Fibroblast of skin of scalp (primary cell): ENCODE results near the gene SNPH.

Experiments used
- DNase-seq: peaks from one replicate; pipeline ENCODE4 v3.0.0-alpha.2; 2013

SNPH gene

DNA sequence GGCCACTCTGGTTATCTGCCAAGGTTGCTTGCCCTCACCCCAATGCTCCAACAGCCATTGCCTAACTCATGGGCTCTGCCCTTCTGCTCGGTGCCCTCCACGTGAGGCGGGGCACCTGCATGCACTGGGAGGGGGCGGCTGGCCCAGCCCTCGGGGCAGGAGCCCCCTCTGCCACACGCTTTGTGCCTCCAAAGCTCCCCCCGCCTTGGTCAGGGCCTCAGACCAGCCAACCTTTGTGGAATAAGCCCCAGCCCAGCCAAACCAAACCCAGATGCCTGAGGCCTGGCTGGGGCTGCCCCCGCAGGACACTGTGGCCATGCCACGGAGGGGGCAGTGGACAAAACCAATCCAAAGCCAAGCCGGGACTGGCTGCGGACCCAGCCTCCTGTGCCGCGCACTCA is 41.5 kb downstream of the SNPH start:
- no peak for DNase-seq

DNA sequence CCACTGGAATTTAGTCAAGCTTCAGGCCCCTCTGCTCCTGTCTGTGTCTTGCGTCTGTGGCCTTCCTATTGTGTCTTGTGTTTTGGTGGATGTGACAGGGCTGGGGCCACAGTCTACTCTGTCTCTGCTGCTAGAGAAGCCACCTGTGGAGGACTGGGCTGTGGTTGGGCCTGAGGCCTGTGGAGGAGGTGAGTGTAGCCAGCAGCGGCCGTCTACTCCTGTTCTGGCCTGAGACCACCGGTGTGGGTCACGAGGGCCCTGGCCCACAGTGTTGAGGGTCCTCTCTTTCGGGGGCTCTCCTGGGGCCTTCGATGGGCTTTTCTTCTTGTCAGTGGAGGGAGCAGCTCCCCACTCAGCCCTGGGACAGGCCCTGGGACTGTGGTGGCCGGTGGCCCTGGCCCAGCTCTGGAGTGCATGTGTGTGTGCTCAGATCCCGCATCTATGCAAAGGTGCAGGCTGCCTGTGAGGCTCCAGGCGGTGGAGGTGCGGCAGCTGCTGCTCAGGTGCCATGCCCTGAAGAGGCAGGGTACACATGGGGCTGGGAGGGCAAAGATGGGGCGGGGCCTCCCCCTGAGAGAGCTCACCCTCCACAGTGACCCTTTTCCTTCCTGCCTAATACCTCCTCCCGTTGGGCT is 42.1 kb downstream of the SNPH start:
- no peak for DNase-seq

DNA sequence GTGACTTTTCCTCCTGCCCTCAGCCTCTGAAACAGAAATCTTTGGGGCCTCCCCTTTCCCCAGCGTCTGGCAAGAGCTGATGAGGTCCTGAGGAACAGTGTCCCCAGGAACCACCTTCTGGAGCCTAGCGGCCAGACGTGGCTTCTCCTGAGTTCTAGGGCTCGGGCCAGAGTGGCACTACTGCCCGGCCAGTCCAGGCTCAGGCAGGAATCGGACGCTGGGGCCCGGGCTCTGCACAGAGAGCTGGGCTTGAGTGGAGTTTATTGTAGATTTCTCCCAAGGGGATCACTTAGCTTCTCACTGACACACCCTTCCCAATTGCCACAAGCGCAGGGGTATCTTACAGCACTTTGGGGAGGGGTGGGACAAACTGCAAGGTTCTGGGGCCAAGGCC is 42.6 kb downstream of the SNPH start:
- DNase-seq: no peak

DNA sequence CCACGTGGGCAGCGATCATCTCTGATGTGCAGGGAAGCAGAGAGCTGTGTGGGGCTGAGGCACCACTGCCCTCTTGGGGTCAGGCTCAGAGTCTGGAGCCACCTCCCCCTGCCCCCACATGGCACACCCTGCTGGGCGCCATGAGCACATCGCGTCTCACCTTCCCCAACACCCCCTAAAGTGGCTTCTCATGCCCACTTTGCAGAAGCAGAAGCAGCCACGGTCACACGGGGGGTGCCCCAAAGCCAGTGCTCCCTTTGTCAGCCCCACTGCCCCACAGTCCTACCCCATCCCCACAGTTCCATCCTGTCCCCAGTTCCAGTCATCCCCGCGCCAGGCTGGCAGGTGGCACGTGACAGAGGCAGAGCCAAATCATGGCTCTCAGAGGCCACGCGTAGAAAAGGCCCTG is 43.3 kb downstream of the SNPH start:
- no peak for DNase-seq

DNA sequence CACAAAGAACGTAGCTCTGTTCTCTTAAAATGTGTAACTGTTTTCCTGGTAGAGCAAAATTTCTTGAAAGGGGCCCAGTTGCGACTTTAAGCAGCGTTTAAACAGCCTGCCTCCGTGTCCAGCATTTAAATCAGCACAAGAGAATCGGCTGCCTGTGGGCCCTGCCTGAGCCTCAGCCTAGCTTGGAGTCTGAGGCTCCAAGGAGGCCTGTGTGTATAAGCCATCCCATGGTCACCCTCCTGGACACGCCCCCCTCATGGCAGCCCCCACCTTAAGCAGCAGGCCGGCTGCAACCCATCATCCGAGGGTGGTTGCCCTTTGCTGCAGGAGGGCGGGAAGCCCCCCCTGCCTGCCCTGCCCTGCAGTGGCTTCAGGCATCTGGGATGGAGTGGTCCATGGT is 44.0 kb downstream of the SNPH start:
- DNase-seq: no peak

DNA sequence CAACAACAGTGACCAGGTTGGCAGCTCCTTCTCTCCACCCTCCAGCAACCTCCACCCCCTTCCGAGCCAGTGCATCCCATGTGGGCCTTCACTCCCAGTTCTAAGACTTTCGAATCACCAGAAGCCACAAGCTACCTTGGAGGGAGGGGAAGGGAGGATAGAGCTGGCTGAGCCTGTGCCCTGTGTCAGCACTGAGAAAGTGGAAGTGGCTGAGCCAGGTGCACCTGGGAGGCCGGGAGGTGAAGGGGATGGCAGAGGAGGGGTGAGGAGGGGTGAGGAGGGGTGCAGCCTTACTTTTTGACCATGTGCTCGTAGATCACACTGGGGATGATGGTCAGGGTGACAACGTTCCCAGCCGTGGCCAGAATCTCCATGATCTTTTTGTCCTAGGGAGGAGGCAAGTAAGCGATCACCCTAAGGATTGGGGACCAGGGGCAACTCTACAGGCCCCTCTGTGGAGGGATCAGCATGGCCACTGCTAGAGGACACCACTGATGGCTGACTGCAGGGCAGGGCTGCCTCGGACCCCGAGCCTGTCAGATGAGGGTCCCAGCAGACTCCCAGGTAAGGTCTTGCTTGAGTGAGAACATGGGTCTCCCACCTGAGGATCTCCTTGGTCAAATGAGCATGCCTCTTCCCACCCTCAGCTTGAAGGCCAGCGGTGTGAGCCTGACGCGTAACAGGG is 44.6 kb downstream of the SNPH start:
- no peak for DNase-seq

DNA sequence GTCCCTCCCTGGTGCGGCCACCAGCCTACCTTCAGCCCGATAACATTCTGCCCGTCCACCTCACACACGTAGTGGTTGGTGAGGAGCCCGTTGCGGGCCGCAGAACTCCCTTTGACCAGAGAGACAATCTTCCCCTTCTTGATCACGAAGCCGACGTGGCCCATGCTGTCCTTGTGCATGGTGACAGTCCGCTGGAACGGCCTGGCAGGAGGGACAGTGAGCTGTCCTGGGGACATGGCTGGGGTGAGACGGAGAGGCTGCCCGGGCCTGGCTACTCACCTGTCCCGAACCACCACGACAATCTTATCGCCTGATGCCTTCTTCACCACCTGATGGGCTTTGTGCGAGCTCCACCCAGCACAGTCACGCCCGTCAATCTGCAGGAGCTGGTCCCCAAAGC is 46.2 kb downstream of the SNPH start:
- no peak for DNase-seq

DNA sequence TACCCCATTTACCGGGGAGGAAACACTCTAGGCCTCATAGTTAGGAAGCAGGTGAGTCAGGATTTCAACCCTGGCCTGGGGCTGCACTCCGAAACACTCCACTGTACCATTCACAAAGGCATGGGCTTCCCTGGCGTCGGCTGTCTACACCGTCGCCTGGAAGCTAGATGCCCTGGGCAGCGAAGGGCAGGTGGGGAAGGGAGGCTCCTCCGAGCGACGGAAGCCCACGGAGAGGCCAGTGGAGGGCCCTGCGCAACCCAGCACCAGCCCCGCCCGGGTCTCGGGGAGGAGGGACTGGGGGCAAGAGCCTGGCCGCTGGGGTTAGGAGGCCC is 46.8 kb downstream of the SNPH start:
- no peak for DNase-seq

DNA sequence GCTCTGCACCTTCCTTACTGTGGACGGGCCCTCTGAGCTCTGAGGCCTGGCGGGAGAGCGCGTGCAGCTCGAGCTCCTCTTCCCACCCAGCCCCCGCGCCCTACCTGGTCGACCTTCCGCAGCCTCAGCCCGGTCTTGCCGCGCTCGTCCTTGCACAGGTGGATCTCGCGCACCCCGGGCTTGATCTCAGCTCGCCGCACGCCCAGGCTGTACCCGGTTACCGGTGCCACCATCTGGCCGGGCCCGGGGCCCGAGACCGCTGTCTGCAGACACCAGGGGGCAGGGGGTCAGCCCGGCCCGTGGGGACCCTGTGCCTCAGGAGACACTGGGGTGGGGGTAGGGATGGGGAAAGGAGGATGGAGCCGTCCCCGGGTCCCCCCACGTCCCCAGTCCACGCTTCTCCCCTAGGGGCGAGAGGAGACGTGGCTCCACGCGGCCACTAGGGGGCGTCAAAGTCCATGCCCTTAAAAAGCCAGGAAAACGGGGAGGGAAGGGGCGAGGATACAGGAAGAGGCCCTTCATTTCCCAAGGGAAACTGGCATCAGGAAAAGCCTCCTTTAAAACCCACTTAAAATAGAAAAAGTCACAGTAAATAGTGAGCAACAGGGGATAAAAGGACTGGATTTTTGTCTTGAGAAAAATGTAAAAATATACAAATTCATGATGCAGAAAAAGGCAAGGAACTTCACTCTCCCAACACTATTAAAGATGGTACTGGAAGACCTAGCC is 47.3 kb downstream of the SNPH start:
- peak; percentile 82 for DNase-seq

DNA sequence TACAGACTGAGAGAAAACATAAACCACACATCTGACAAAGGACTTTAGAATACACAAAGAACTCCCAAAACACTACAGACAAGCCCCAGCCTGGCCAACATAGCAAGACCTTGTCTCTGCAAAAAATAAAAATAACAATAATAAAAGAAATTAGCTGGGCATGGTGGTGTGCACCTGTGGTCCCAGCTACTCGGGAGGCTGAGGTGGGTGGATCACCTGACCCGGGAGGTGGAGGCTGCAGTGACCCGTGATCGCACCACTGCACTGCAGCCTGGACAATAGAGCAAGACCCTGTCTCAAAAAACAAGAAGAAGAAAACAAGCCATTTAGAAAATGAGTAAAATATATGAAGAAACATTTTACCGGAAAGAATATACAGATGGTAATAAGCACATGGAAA is 49.7 kb downstream of the SNPH start:
- DNase-seq: no peak

DNA sequence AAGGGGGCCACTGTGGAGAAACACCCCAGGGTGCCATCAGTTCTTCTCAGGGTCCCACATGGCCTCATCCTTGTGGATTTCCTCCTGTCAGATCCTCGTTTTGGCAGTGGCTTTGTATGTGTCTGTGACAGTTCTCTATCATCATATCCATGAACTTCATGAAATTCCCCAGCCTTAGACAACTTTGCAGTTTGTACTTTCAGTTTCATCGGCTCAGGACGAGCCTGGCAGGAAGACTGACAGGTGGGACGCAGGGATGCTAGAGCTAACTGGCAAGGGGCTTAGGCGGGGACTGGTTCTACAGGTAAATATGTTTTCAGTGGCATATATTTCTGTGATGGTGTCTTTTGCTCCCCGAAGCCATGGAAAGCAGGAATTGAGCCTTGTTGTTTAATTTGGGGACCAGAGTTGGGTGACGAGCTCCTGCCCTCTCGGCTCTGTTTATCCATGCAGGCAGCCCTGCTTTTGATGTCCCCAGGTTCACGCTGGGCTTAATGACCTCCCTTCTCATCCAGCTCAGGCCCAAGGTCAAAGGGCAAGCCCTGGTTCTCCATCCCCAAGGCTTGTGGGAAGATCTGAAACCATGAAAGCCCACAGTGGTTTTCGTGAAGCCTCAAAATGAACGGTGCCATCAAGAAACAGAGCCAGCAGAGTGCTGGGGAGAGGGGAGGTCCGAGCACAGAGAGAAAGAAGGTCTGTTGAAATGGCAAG is 51.6 kb downstream of the SNPH start:
- no peak for DNase-seq

DNA sequence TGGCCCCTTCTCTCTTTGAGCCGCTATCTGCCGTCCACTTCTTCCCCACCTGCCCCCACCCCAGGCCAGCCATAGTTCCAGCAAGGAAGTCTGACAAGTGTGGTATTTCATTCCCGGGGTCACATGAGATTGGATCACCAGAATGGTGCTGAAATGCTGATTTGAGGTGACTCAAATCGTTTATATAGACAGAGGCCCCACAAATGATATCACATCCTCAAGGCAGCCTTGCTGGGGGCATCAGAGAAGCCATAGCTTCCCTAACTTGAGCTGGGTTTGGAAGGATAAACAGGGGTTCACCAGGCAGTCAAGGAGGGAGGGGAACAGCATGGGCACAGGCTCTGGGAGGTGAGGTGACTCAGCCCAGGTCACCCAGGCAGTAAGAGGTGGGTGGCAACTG is 53.0 kb downstream of the SNPH start:
- DNase-seq: no peak

DNA sequence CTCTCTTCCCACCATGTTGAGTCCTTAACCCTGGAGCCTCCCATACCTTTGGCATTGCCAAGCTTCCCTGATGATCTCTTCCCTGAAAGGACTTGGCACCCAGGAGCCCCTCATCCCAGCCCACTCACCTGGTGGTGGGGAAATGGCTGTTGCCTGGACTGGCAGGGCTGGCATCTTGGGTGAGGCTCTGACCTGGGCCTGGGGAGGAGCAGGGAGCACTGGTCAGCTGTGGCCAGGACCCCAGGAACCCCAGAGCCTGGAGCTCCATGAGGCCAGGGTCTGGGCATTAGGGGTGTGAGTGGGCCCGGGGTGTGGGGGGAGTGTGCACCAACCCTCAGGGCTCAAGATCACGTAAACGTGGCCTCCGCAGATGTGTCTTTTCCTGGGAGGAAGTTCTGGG is 53.4 kb downstream of the SNPH start:
- DNase-seq: no peak

DNA sequence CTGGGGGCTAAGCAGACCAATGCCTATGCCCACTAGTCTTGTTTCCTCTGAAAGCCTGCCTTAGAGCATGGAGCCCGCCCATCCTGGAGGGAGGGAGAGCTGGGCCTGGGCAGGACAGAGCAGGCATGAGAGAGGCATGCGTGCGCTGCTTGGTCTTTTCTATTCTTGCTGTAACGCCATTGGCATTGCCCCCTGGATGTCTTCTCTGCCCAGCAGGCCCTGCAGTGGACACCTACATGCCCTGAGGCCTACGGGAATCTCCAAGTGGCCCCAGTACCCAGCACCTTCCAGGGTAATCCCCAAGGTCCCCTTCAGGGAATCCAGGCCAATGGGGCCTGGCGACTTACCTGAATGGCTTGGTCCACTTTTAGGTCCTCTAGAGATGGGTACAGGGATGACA is 53.9 kb downstream of the SNPH start:
- DNase-seq: no peak

DNA sequence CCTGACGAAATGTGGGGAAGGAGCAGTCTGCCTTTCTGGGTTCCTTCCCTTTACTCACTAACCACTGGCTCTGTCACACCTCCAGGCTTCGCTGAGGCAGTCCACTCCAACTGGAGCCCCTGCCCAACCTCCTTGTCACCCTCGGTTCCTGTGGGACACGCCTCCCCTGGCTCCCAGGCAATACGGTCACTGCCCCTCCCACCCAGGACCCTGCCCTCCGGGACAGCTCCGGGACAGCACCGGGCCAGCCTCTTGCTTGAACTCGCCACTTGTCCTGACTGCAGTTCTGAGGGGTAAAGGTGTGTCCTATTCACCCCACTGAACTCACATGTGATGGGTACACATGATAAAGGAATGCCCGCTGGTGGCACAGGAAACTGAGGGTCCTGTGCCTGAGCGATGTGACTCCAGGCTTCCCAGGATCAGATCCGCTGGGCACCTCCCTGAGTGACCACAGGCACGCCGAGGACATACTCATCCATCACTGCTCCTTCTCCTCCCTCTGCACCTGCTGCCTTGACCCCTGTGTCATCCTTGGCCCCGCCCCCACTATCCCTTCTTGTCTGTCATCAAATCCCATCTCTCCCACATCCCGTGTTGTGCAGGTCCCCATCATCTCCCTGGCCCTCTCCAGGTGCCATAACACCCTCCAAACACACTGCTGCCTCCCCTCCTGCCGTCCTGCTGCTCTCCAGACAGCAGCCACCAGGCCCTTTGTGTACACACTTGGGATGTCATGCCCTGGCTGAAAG is 55.0 kb downstream of the SNPH start:
- no peak for DNase-seq

DNA sequence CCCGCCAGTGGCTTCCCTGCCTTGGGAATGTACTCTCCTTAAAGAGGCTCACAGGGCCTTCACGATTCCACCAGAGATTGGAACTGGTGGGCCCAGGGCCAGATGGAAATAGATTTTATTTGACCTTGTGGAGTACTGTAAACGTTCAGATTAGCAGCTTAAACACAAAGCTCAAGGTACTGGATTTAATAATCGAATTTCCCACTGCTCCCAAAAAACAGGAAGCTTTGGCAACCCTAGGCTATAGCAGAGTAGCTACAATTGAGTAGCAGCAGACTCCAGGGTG is 55.5 kb downstream of the SNPH start:
- no peak for DNase-seq

DNA sequence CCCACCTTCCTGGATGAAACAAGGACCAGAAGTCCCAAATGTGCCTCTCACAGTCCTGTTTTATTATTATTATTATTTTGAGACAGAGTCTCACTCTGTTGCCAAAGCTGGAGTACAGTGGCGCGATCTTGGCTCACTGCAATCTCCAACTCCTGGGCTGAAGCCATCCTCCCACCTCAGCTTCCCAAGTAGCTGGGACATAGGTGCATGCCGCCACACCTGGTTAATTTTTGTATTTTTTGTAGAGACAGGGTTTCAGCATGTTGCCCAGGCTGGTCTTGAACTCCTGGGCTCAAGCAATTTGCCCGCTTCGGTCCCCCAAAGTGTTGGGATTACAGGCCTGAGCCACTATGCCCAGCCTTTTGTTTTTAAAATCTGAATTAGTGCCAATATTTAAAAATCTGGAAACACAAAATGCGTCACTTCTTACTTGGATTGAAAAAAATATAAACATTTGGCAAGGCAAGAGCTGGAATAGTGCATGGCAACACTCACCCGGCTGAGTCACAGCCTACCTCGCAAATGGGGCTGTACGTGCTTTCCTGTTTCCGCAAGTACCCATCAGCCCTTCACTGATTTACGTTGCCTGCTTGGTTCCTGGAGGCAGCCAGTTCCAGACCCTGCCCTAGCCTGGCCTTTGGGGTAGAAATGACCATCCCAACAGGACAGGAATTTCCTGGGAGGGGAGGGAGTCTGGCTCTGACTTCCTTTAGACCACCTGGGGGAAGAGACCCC is 56.6 kb downstream of the SNPH start:
- peak; percentile 53 for DNase-seq

DNA sequence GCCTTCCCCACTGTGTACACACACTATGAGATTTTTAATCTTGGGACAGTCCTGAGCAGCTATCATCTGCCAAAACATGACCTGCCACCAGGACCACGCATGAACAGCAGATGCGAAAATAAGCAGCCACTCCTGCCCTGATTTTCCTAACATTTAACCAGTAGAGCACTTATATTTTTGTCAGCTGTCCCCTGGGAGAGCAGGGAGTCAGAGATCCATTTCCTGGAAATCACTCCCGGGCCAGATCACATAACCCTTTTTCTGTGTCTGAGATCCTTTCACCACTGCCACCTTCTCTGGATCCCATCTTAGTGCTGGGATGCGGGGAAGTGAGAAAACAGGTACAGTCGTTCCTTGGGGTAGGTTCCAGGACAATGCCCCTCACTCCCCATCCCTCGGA is 57.2 kb downstream of the SNPH start:
- DNase-seq: no peak

DNA sequence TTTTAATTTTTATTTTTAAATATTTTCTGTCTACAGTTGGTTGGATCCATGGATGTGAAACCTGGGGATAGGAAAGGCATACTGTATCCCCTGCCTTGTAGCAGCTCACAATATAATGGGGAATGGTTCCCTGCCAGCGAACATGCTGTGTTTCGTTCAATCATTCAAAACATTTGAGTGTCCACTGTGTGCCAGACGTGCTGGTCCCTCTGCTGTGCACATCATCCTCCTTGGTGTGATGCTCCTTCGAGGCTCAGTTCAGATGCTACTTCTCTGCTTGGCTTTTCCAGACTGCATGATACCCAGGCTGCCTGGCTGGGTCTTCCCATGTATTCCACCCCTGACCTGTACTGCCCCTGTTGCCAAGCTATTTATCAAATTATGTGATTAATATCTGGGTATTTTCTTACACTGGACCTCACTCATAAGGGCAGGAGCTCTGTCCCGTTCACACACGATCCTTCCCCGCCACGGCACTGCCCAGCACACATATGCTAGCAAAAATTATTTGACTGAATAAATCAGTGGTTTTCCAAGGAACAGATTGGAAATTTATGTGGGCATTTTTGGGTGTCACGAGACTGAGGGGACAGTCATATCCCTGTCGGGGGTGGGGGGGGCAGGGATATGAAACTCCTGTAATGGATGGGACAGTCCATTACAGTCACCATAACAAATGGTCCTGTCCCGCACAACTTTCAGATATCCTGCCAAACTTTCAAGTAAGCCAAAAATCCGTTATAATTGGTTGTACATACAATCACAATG is 57.9 kb downstream of the SNPH start:
- DNase-seq: no peak

DNA sequence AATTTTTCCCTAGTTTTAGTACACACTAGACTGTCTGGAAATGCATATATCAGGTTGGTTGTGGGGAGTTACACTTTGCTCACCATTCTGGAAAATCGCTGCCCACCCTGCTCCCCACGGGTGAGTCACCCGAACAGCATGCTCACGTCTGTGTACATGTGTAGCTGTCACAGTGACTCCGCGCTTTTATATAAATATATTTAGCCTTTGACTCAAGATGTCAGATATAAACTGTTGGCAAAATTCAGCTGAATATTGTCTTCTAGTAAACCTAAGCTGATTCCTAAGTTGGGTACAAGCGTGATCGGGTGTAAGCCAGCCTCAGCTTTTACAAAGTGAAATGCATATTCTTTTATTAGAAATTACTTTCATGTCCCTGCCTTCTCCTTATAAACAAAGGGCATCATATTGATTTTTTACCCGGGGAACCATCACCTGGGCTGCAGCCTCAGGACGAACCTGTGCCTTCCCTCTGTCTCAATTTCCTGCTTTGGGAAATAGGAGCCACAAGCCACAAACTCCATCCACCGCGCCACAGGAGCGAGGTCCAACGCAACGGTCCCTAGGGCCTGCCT is 58.6 kb downstream of the SNPH start:
- DNase-seq: peak; percentile 49
